ENCODE data around the gene CES2. TPM values are rescaled to one million over a fixed set of nuclear protein-coding genes. Genes with fewer than 3 reads are reported as not detected.
A peak's percentile ranks its signal among the peaks of the same experiment; 100 is the strongest.

CES2 gene
- total and polyA plus RNA-seq, 9 of the 15 experiments (the other 6 are each of a cell fraction or from before 2014, with no cell fraction given): 2.2 to 37.9 (median 24.4) TPM

GRCh38 chr16:66933776-66934137 lies 1.6 kb upstream of the CES2 start:
- Histone ChIP-seq H3K9me1 (ENCODE audit: control insufficient read depth, insufficient read depth, low read length) (peaks cover 4% of the 10 kb centered on the region), H3K4me2 (ENCODE audit: insufficient read depth, low read length) (peak overlapping the region; percentile 100), H3K79me2 (ENCODE audit: control insufficient read depth, insufficient read depth, low read length) (peaks cover 49% of the 10 kb centered on the region), H3K9ac (ENCODE audit: insufficient read depth in 1 of 2, low read depth in 2 of 2, low read length in 2 of 2) (peak overlapping the region; percentile 98 to 100), H3K9me3 (replicated peaks; ENCODE audit: control insufficient read depth, insufficient read depth, low read depth, low read length) (no peaks in the 10 kb centered on the region), H3K36me3 (ENCODE audit: control insufficient read depth, insufficient read depth, low read length) (peaks cover 43% of the 10 kb centered on the region; the same call in 2 of the 3 replicates), H2AFZ (ENCODE audit: low read depth, low read length) (peak overlapping the region; percentile 98), H3K4me3 (peak overlapping the region; percentile 99), H3K27ac (ENCODE audit: extremely low read depth, low read depth, low read length) (peak overlapping the region; percentile 90), H3K27me3 (ENCODE audit: control insufficient read depth in 2 of 2, insufficient read depth in 2 of 2, low read length in 2 of 2) (no peaks in the 10 kb centered on the region), H4K20me1 (replicated peaks; ENCODE audit: control insufficient read depth, insufficient read depth, low read length) (peaks cover 10% of the 10 kb centered on the region; the same call in 1 of the 2 replicates), H3K4me1 (replicated peaks in 1 of 2; ENCODE audit: control insufficient read depth in 2 of 2, insufficient read depth in 2 of 2, low read length in 2 of 2) (peaks cover 21 to 47% of the 10 kb centered on the region in 2 experiments)
- CTCF ChIA-PET (ENCODE audit: low intra/inter-chr PET ratio): no interaction called here
- POLR2A ChIA-PET: interaction anchor here (0.8 to 2.8 kb wide), 5 partner anchors 12 to 59 kb away, joined by 3 to 11 read pairs (median 3); partner anchors contain the start of gene CES3
- peak; percentile 1; the same call in 2 of the 3 replicates for ATAC-seq
- WGBS (ENCODE audit: insufficient coverage, low coverage, missing lambda C conversion rate): 2% methylated on average over 11 of the region's 12 CpGs
- intact Hi-C loops (cut with micrococcal nuclease): no loop called here
- peak; percentile 59 for FAIRE-seq
- DNase-seq (ENCODE audit: extremely low read depth in 1 of 4, low spot score in 3 of 4): peak in 1 of 4 experiments; percentile 37
- in situ Hi-C loops (cut with MboI): loop anchor here (5.0 kb wide), 1 partner anchor 36 kb away; no protein-coding TSS in a partner anchor
- no TSS peak for BruUV-seq (replicated peaks)
- no peak for TF ChIP-seq THRAP3 (IDR thresholded peaks at IDR 0.05; ENCODE audit: borderline replicate concordance)
- no peak for TF ChIP-seq HDAC6 (IDR thresholded peaks at IDR 0.05; ENCODE audit: low read depth, low read length)
- peak; percentile 71; the same call in 1 of the 2 replicates for TF ChIP-seq BCOR (IDR thresholded peaks at IDR 0.05)
- TF ChIP-seq KDM1A (IDR thresholded peaks at IDR 0.05): peak in 1 of 2 experiments; percentile 78; a peak in 3 of 4 replicates
- peak; percentile 89 for TF ChIP-seq RBM25 (IDR thresholded peaks at IDR 0.05; ENCODE audit: low read depth, low read length, severe bottlenecking)
- no peak for TF ChIP-seq ZNF24 (IDR thresholded peaks at IDR 0.05)
- TF ChIP-seq FOXM1 (IDR thresholded peaks at IDR 0.05; ENCODE audit: low read depth): no peak
- 0 out of 2 replicates have a peak, but pooled peaks have one; percentile 14 for TF ChIP-seq FOXM1 (CRISPR knock-in tag; IDR thresholded peaks at IDR 0.05; ENCODE audit: low read depth)
- TF ChIP-seq ARHGAP35 (IDR thresholded peaks at IDR 0.05; ENCODE audit: partially characterized antibody): no peak
- TF ChIP-seq NFIC (IDR thresholded peaks at IDR 0.05): no peak
- peak; percentile 69 for TF ChIP-seq CHD1 (IDR thresholded peaks at IDR 0.05; ENCODE audit: low read length)
- no peak for TF ChIP-seq RUNX1 (IDR thresholded peaks at IDR 0.05; ENCODE audit: low read depth)
- TF ChIP-seq PML (IDR thresholded peaks at IDR 0.05; ENCODE audit: low read length): no peak
- TF ChIP-seq SMARCA5 (IDR thresholded peaks at IDR 0.05): peak; percentile 64; the same call in 1 of the 2 replicates
- TF ChIP-seq ZBTB26 (CRISPR knock-in tag; IDR thresholded peaks at IDR 0.05): no peak
- TF ChIP-seq TAL1 (IDR thresholded peaks at IDR 0.05): no peak
- no peak for TF ChIP-seq ETV6 (IDR thresholded peaks at IDR 0.05; ENCODE audit: borderline replicate concordance in 1 of 2, low read depth in 2 of 2, low read length in 1 of 2)
- peak; percentile 62; the same call in 1 of the 2 replicates for TF ChIP-seq ETV6 (CRISPR knock-in tag; IDR thresholded peaks at IDR 0.05; ENCODE audit: borderline replicate concordance)
- no peak for TF ChIP-seq PTBP1 (IDR thresholded peaks at IDR 0.05; ENCODE audit: low read depth, low read length)
- 0 out of 2 replicates have a peak, but pooled peaks have one; percentile 19 for TF ChIP-seq HCFC1 (IDR thresholded peaks at IDR 0.05; ENCODE audit: low read depth, low read length)
- TF ChIP-seq, protein P1, sequence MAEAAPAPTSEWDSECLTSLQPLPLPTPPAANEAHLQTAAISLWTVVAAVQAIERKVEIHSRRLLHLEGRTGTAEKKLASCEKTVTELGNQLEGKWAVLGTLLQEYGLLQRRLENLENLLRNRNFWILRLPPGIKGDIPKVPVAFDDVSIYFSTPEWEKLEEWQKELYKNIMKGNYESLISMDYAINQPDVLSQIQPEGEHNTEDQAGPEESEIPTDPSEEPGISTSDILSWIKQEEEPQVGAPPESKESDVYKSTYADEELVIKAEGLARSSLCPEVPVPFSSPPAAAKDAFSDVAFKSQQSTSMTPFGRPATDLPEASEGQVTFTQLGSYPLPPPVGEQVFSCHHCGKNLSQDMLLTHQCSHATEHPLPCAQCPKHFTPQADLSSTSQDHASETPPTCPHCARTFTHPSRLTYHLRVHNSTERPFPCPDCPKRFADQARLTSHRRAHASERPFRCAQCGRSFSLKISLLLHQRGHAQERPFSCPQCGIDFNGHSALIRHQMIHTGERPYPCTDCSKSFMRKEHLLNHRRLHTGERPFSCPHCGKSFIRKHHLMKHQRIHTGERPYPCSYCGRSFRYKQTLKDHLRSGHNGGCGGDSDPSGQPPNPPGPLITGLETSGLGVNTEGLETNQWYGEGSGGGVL (CRISPR knock-in tag; IDR thresholded peaks at IDR 0.05): no peak
- TF ChIP-seq PRMT5 (CRISPR knock-in tag; IDR thresholded peaks at IDR 0.05): no peak
- no peak for TF ChIP-seq NBN (IDR thresholded peaks at IDR 0.05; ENCODE audit: low read depth)
